Activated CD4-positive, alpha-beta T cell treated with anti-CD3 and anti-CD28 coated beads for 24 hours (primary cell): Measurements from ENCODE around the gene PREP.
"Not testable (repeated sequence)": the region's sequence is repeated elsewhere in the genome, so short reads cannot be mapped to it uniquely, and the experiment has no call there.

Experiments used
- DNase-seq, 2 donors: peaks; one replicate each; pipeline ENCODE4 v3.0.0-alpha.2; 2020; ENCODE audit warnings: low read depth in 2 of 2

PREP gene

GRCh38 chr6:105270511-105270910 is 132.4 kb downstream of the PREP start:
- DNase-seq, result no peak

GRCh38 chr6:105269390-105269789 is 133.5 kb downstream of the PREP start:
- no peak for DNase-seq

GRCh38 chr6:105263685-105264610 is 138.9 kb downstream of the PREP start:
- DNase-seq, result no peak

- DNase-seq, result no peak
Measured at GRCh38 chr6:105259913-105260889, 142.7 kb downstream of the PREP start.

- no peak for DNase-seq
Measured at GRCh38 chr6:105258816-105259215, 144.1 kb downstream of the PREP start.

GRCh38 chr6:105257340-105257739 is 145.5 kb downstream of the PREP start:
- DNase-seq, result no peak

- DNase-seq, result no peak
Measured at GRCh38 chr6:105256619-105257018, 146.3 kb downstream of the PREP start.

- DNase-seq, result no peak
Measured at GRCh38 chr6:105253787-105254186, 149.1 kb downstream of the PREP start.

GRCh38 chr6:105251689-105252088 is 151.2 kb downstream of the PREP start:
- DNase-seq, result no peak

- no peak for DNase-seq
Measured at GRCh38 chr6:105250533-105250932, 152.3 kb downstream of the PREP start.

- DNase-seq, result no peak
Measured at GRCh38 chr6:105243487-105243886, 159.4 kb downstream of the PREP start.

GRCh38 chr6:105235155-105235554 is 167.7 kb downstream of the PREP start:
- DNase-seq, result no peak

GRCh38 chr6:105231771-105232170 is 171.1 kb downstream of the PREP start:
- not testable (repeated sequence) for DNase-seq
